GM23248 (cell line): ENCODE results near the gene TRPV4. TPM values are rescaled to one million over a fixed set of nuclear protein-coding genes. Genes with fewer than 3 reads are reported as not detected.
"Not testable (repeated sequence)": the region's sequence is repeated elsewhere in the genome, so short reads cannot be mapped to it uniquely, and the experiment has no call there.

ENCODE experiments used
- DNase-seq: peaks from one replicate; pipeline ENCODE4 v3.0.0-alpha.2; 2015
- H2AFZ ChIP-seq: fragments of 200-600 bp; sonication (generic); 2 replicates; pipeline ENCODE4 v1.6.1; 2016; ENCODE audit warnings: antibody characterized with exemption
- H3F3A ChIP-seq: fragments of 200-600 bp; sonication (generic); 2 replicates; pipeline ENCODE4 v1.6.1; 2016; ENCODE audit warnings: mild to moderate bottlenecking, antibody characterized with exemption, mixed run types; ENCODE audit not compliant: insufficient read depth
- H3K27ac ChIP-seq: fragments of 200-600 bp; sonication (generic); 2 replicates; pipeline ENCODE4 v1.5.1; 2016; ENCODE audit warnings: mild to moderate bottlenecking
- H3K27me3 ChIP-seq: fragments of 200-600 bp; sonication (generic); replicated peaks from 2 replicates; pipeline ENCODE4 v1.6.1; 2016; ENCODE audit warnings: mild to moderate bottlenecking; ENCODE audit not compliant: insufficient read depth
- H3K36me3 ChIP-seq: fragments of 200-600 bp; sonication (generic); 2 replicates; pipeline ENCODE4 v1.6.1; 2016; ENCODE audit warnings: low read depth, mild to moderate bottlenecking
- H3K4me1 ChIP-seq: fragments of 200-600 bp; sonication (generic); 2 replicates; pipeline ENCODE4 v1.6.1; 2016; ENCODE audit warnings: mild to moderate bottlenecking; ENCODE audit not compliant: insufficient read depth
- H3K4me2 ChIP-seq: fragments of 200-600 bp; sonication (generic); one replicate; pipeline ENCODE4 v1.6.1; 2016; ENCODE audit warnings: mild to moderate bottlenecking; ENCODE audit not compliant: unreplicated experiment
- H3K4me3 ChIP-seq: fragments of 200-600 bp; sonication (generic); 2 replicates; pipeline ENCODE4 v1.5.1; 2016; ENCODE audit warnings: mild to moderate bottlenecking
- H3K79me2 ChIP-seq: fragments of 200-600 bp; sonication (generic); 2 replicates; pipeline ENCODE4 v1.6.1; 2016; ENCODE audit warnings: mild to moderate bottlenecking; ENCODE audit not compliant: insufficient read depth
- H3K9ac ChIP-seq: fragments of 200-600 bp; sonication (generic); 2 replicates; pipeline ENCODE4 v1.6.1; 2016; ENCODE audit warnings: mild to moderate bottlenecking
- H3K9me2 ChIP-seq: fragments of 200-600 bp; sonication (generic); 2 replicates; pipeline ENCODE4 v1.6.1; 2016; ENCODE audit warnings: mixed run types, mild to moderate bottlenecking, moderate library complexity; ENCODE audit not compliant: insufficient read depth
- H3K9me3 ChIP-seq: fragments of 200-600 bp; sonication (generic); one replicate; pipeline ENCODE4 v1.6.1; 2017; ENCODE audit warnings: low read depth
- H4K20me1 ChIP-seq: fragments of 200-600 bp; sonication (generic); 2 replicates; pipeline ENCODE4 v1.6.0; 2016; ENCODE audit not compliant: insufficient read depth
- EZH2 ChIP-seq: fragments of 200-600 bp; sonication (generic); IDR thresholded peaks from 2 replicates; pipeline ENCODE4 v1.6.1; 2018; ENCODE audit warnings: antibody characterized with exemption, mild to moderate bottlenecking; ENCODE audit not compliant: insufficient read depth, poor library complexity, severe bottlenecking
- EZH2phosphoT487 ChIP-seq: fragments of 200-600 bp; sonication (generic); IDR thresholded peaks from 2 replicates; pipeline ENCODE4 v1.6.1; 2018; ENCODE audit warnings: antibody characterized with exemption, moderate library complexity, mild to moderate bottlenecking, low read depth; ENCODE audit not compliant: insufficient read depth
- WGBS, 2 experiments: methylation state at CpG; one replicate each; pipeline ENCODE4 v1.1.6; 2015 to 2017; ENCODE audit warnings: low lambda C conversion rate in 2 of 2, low coverage in 1 of 2; ENCODE audit errors: missing lambda C conversion rate in 2 of 2; 5-methylcytosine and 5-hydroxymethylcytosine counted together
- in situ Hi-C: fragments of 300-500 bp; cut with MboI; formaldehyde crosslinking; loops from 2 replicates; pipeline ENCODE4 v1.15.0; 2020
- polyA plus RNA-seq: library from polyadenylated mRNA; unstranded; fragments of >200 nt; fragmentation: Nextera tagmentation; extraction: Ambion mirVana; gene quantifications from 2 replicates; pipeline ENCODE4 v1.2.1, GENCODE V29; 2016
- total RNA-seq: library from RNA; depleted of rRNA; stranded (reverse); fragments of >200 nt; shearing (Covaris generic); gene quantifications from 2 replicates; pipeline ENCODE4 v1.2.3, GENCODE V29; 2014

Gene TRPV4
- total and polyA plus RNA-seq, 2 experiments from 2014 or later, result 0.65 to 2.6 TPM

GRCh38 chr12:109870648-109871047, 37.5 kb upstream of the TRPV4 start:
- peak; percentile 75 for DNase-seq
- no peak overlapping the region for H3K4me2 ChIP-seq

GRCh38 chr12:109868182-109869051, 35.2 kb upstream of the TRPV4 start:
- no peak overlapping the region for H3K4me3 ChIP-seq
- DNase-seq, result no peak
- peaks cover 91% of the 10 kb centered on the region for H3K79me2 ChIP-seq
- no peaks in the 10 kb centered on the region for H3K9me2 ChIP-seq
- H3K4me2 ChIP-seq, result no peak overlapping the region
- in situ Hi-C loops, result no loop called here
- H3F3A ChIP-seq, result peaks cover 27% of the 10 kb centered on the region
- WGBS, 2 experiments, result 85 to 87% methylated on average over 9 of the region's 9 CpGs
- H2AFZ ChIP-seq, result no peak overlapping the region
- no peak for TF ChIP-seq EZH2phosphoT487
- TF ChIP-seq EZH2, result no peak
- peaks cover 6% of the 10 kb centered on the region; the same call in 1 of the 2 replicates for H4K20me1 ChIP-seq
- no peaks in the 10 kb centered on the region; the same call in 1 of the 2 replicates for H3K36me3 ChIP-seq
- no peak overlapping the region for H3K27ac ChIP-seq
- H3K9me3 ChIP-seq, result no peaks in the 10 kb centered on the region
- peaks cover 18% of the 10 kb centered on the region for H3K4me1 ChIP-seq
- no peaks in the 10 kb centered on the region for H3K27me3 ChIP-seq
- no peak overlapping the region for H3K9ac ChIP-seq

More at GRCh38 chr12:109870648-109871047, 37.5 kb upstream of the TRPV4 start:
- Histone ChIP-seq H3K27ac (peak overlapping the region; percentile 35), H3K9me2 (no peaks in the 10 kb centered on the region), H3K4me3 (no peak overlapping the region), H4K20me1 (peaks cover 6% of the 10 kb centered on the region; the same call in 1 of the 2 replicates), H3K4me1 (peaks cover 18% of the 10 kb centered on the region), H3F3A (peaks cover 27% of the 10 kb centered on the region), H2AFZ (no peak overlapping the region), H3K27me3 (no peaks in the 10 kb centered on the region), H3K79me2 (peaks cover 93% of the 10 kb centered on the region), H3K36me3 (no peaks in the 10 kb centered on the region; the same call in 1 of the 2 replicates), H3K9me3 (no peaks in the 10 kb centered on the region), H3K9ac (no peak overlapping the region)
- in situ Hi-C loops, result no loop called here
- WGBS, 2 experiments, result 37 to 39% methylated on average over 2 of the region's 2 CpGs
- TF ChIP-seq EZH2phosphoT487 (no peak), EZH2 (no peak)

GRCh38 chr12:109864916-109865315, 31.7 kb upstream of the TRPV4 start:
- no peaks in the 10 kb centered on the region for H3K27me3 ChIP-seq
- H3K9me2 ChIP-seq, result no peaks in the 10 kb centered on the region
- peaks cover 92% of the 10 kb centered on the region for H3K79me2 ChIP-seq
- 80 to 83% methylated on average over 3 of the region's 3 CpGs for WGBS, 2 experiments
- no peaks in the 10 kb centered on the region for H3K36me3 ChIP-seq
- no peak overlapping the region for H3K4me3 ChIP-seq
- no peak overlapping the region for H3K27ac ChIP-seq
- 0 out of 2 replicates have a peak, but pooled peaks cover 5% of the 10 kb centered on the region for H3F3A ChIP-seq
- H4K20me1 ChIP-seq, result peaks cover 3% of the 10 kb centered on the region; the same call in 1 of the 2 replicates
- no peaks in the 10 kb centered on the region; the same call in 1 of the 2 replicates for H3K4me1 ChIP-seq
- no peak overlapping the region for H2AFZ ChIP-seq
- in situ Hi-C loops, result no loop called here
- no peak overlapping the region for H3K9ac ChIP-seq
- no peak for TF ChIP-seq EZH2
- TF ChIP-seq EZH2phosphoT487, result no peak
- no peak overlapping the region for H3K4me2 ChIP-seq
- no peaks in the 10 kb centered on the region for H3K9me3 ChIP-seq
- DNase-seq, result no peak

- no peak overlapping the region for H3K27ac ChIP-seq
- no peak overlapping the region for H2AFZ ChIP-seq
- no peaks in the 10 kb centered on the region for H3K9me3 ChIP-seq
- H4K20me1 ChIP-seq, result no peaks in the 10 kb centered on the region
- no peaks in the 10 kb centered on the region; the same call in 1 of the 2 replicates for H3K4me1 ChIP-seq
- H3K36me3 ChIP-seq, result no peaks in the 10 kb centered on the region
- H3K4me3 ChIP-seq, result no peak overlapping the region
- TF ChIP-seq EZH2phosphoT487, result no peak
- no peak for TF ChIP-seq EZH2
- no peak overlapping the region for H3K4me2 ChIP-seq
- in situ Hi-C loops, result no loop called here
- H3F3A ChIP-seq, result 0 out of 2 replicates have a peak, but pooled peaks cover 5% of the 10 kb centered on the region
- peaks cover 84% of the 10 kb centered on the region for H3K79me2 ChIP-seq
- DNase-seq, result peak; percentile 35
- no peaks in the 10 kb centered on the region for H3K27me3 ChIP-seq
- 81 to 83% methylated on average over 9 of the region's 9 CpGs for WGBS, 2 experiments
- no peak overlapping the region for H3K9ac ChIP-seq
- H3K9me2 ChIP-seq, result no peaks in the 10 kb centered on the region
Measured at GRCh38 chr12:109863847-109864712, 30.9 kb upstream of the TRPV4 start.

- H3K36me3 ChIP-seq, DNase-seq, H3K27me3 ChIP-seq, H3K9me2 ChIP-seq, H2AFZ ChIP-seq, H3F3A ChIP-seq, H3K4me1 ChIP-seq, H3K27ac ChIP-seq, H4K20me1 ChIP-seq, H3K9me3 ChIP-seq, H3K4me3 ChIP-seq, H3K9ac ChIP-seq, H3K4me2 ChIP-seq, in situ Hi-C loops: not testable (repeated sequence)
- 96% methylated on average over 9 of the region's 9 CpGs for WGBS, 2 experiments
- H3K79me2 ChIP-seq, result peaks cover 68% of the 10 kb centered on the region
Measured at GRCh38 chr12:109862491-109862890, 29.3 kb upstream of the TRPV4 start.
